GM23248 (cell line): ENCODE results near the gene SLC2A10.

ENCODE experiments used
- EZH2 ChIP-seq: fragments of 200-600 bp; sonication (generic); IDR thresholded peaks from 2 replicates; pipeline ENCODE4 v1.6.1; 2018; ENCODE audit warnings: antibody characterized with exemption, mild to moderate bottlenecking; ENCODE audit not compliant: insufficient read depth, poor library complexity, severe bottlenecking
- EZH2phosphoT487 ChIP-seq: fragments of 200-600 bp; sonication (generic); IDR thresholded peaks from 2 replicates; pipeline ENCODE4 v1.6.1; 2018; ENCODE audit warnings: antibody characterized with exemption, moderate library complexity, mild to moderate bottlenecking, low read depth; ENCODE audit not compliant: insufficient read depth

GRCh38 chr20:46674253-46675083 is 35.0 kb upstream of the SLC2A10 start:
- TF ChIP-seq EZH2 (no peak), EZH2phosphoT487 (no peak)
